HepG2 (cell line): Measurements from ENCODE around the gene ESPN. TPM values are rescaled to one million over a fixed set of nuclear protein-coding genes. Genes with fewer than 3 reads are reported as not detected.
A peak's percentile ranks its signal among the peaks of the same experiment; 100 is the strongest.

ENCODE experiments used
- ATAC-seq: fragments of 200-7000 bp; cut with Tn5 transposase; 3 replicates; pipeline ENCODE4 v1.9.1; 2020; ENCODE audit warnings: mild to moderate bottlenecking, moderate library complexity
- BruUV-seq: library from RNA; stranded (reverse); fragments of 400-500 nt; replicated peaks from 2 replicates; lab custom pipeline; 2021; lab: Mats Ljungman, UMichigan
- CTCF ChIA-PET: fragments of 300-600 bp; formaldehyde crosslinking; extraction: SDS; loops from one replicate; lab custom pipeline; 2021; ENCODE audit warnings: low total read pairs, inconsistent platforms, low intra/inter-chr PET ratio; lab: Yijun Ruan, JAX
- POLR2A ChIA-PET: fragments of 350-600 bp; sonication (Branson Sonifier 250); formaldehyde crosslinking; loops from one replicate; lab custom pipeline; 2020; ENCODE audit warnings: antibody characterized with exemption, inconsistent platforms; lab: Yijun Ruan, JAX
- DNase-seq: peaks from one replicate; pipeline ENCODE4 v3.0.0-alpha.2; 2015; ENCODE audit warnings: low spot score
- FAIRE-seq: peaks from 3 replicates; lab custom pipeline; 2011; peaks lifted over from hg19 to GRCh38; lab: Jason Lieb, UNC
- H2AFZ ChIP-seq: one replicate; pipeline ENCODE4 v1.6.1; 2011; ENCODE audit warnings: low read length, inconsistent platforms
- H3K27ac ChIP-seq: fragments of 300-600 bp; 3 replicates; pipeline ENCODE4 v1.8.0; 2011; ENCODE audit warnings: mixed run types, mild to moderate bottlenecking, mixed read lengths, low read length, inconsistent platforms; ENCODE audit not compliant: insufficient read depth; ENCODE audit errors: extremely low read length
- H3K27me3 ChIP-seq, 2 experiments: fragments of 200-600 bp in 1 of 2; 2 replicates in 1 of 2; 3 replicates in 1 of 2; pipeline versions ENCODE4 v1.6.0 to v1.8.0; 2011; ENCODE audit warnings: low read length in 2 of 2, mild to moderate bottlenecking in 2 of 2, moderate library complexity in 2 of 2, inconsistent platforms in 1 of 2; ENCODE audit not compliant: insufficient read depth in 2 of 2, control insufficient read depth in 1 of 2
- H3K36me3 ChIP-seq, 2 experiments: fragments of 200-600 bp in 1 of 2; replicated peaks in 1 of 2; 2 replicates in 1 of 2; 3 replicates in 1 of 2; pipeline versions ENCODE4 v1.5.1 to v1.8.0; 2011; ENCODE audit warnings: low read length in 2 of 2, inconsistent platforms in 1 of 2; ENCODE audit not compliant: insufficient read depth in 2 of 2, control insufficient read depth in 1 of 2
- H3K4me1 ChIP-seq: 2 replicates; pipeline ENCODE4 v1.5.1; 2012; ENCODE audit warnings: low read length, inconsistent platforms; ENCODE audit not compliant: insufficient read depth
- H3K4me2 ChIP-seq: 2 replicates; pipeline ENCODE4 v1.6.0; 2011; ENCODE audit warnings: low read depth, low read length, inconsistent platforms
- H3K4me3 ChIP-seq, 3 experiments: fragments of 200-600 bp in 1 of 3; sonication (generic), shearing (Covaris generic) in 1 of 3; replicated peaks in 1 of 3; 2 replicates each; pipeline ENCODE4 v1.5.1; 2011 to 2016; ENCODE audit warnings: low read length in 3 of 3, inconsistent platforms in 2 of 3, low read depth in 2 of 3, mild to moderate bottlenecking in 2 of 3, control low read depth in 1 of 3, mixed read lengths in 1 of 3; ENCODE audit not compliant: insufficient read depth in 1 of 3
- H3K79me2 ChIP-seq: one replicate; pipeline ENCODE4 v1.6.1; 2011; ENCODE audit warnings: low read length, inconsistent platforms; ENCODE audit not compliant: insufficient read depth
- H3K9ac ChIP-seq: 2 replicates; pipeline ENCODE4 v1.6.0; 2011; ENCODE audit warnings: mild to moderate bottlenecking, low read depth, low read length, inconsistent platforms; ENCODE audit not compliant: insufficient read depth
- H3K9me3 ChIP-seq: 2 replicates; pipeline ENCODE4 v1.5.1; 2012; ENCODE audit warnings: mild to moderate bottlenecking, low read length
- H4K20me1 ChIP-seq: 2 replicates; pipeline ENCODE4 v1.6.0; 2011; ENCODE audit warnings: inconsistent platforms, mild to moderate bottlenecking, low read length, moderate library complexity; ENCODE audit not compliant: insufficient read depth
- HINFP ChIP-seq: sonication (generic); formaldehyde crosslinking; IDR thresholded peaks from 2 replicates; pipeline ENCODE4 v1.4.0; 2020; ENCODE audit warnings: low read depth, mild to moderate bottlenecking, missing genetic modification reagents
- ISX ChIP-seq: sonication (generic); formaldehyde crosslinking; conservative IDR thresholded peaks from 2 replicates; pipeline ENCODE4 v1.5.0; 2020; ENCODE audit warnings: missing genetic modification reagents
- MBD4 ChIP-seq: IDR thresholded peaks from 2 replicates; pipeline ENCODE4 v1.6.1; 2012; ENCODE audit warnings: low read length, inconsistent platforms, borderline replicate concordance
- PAWR ChIP-seq: sonication (generic); formaldehyde crosslinking; IDR thresholded peaks from 2 replicates; pipeline ENCODE4 v1.4.0; 2020; ENCODE audit warnings: missing genetic modification reagents, mild to moderate bottlenecking, borderline replicate concordance
- TFAP4 ChIP-seq: sonication (generic); IDR thresholded peaks from 2 replicates; pipeline ENCODE4 v1.6.1; 2016; ENCODE audit warnings: low read depth, borderline replicate concordance
- ZFP41 ChIP-seq: sonication (generic); formaldehyde crosslinking; IDR thresholded peaks from 2 replicates; pipeline ENCODE4 v1.4.0; 2020; ENCODE audit warnings: mild to moderate bottlenecking, missing genetic modification reagents, borderline replicate concordance
- ZFP82 ChIP-seq: sonication (generic); formaldehyde crosslinking; IDR thresholded peaks from 2 replicates; pipeline ENCODE4 v1.5.1; 2020; ENCODE audit warnings: mild to moderate bottlenecking, missing genetic modification reagents, borderline replicate concordance
- ZNF260 ChIP-seq: sonication (generic); formaldehyde crosslinking; IDR thresholded peaks from 2 replicates; pipeline ENCODE4 v1.4.0; 2020; ENCODE audit warnings: missing genetic modification reagents, low read depth, mild to moderate bottlenecking, borderline replicate concordance
- ZNF7 ChIP-seq: IDR thresholded peaks from 2 replicates; pipeline ENCODE4 v1.6.1; 2016; ENCODE audit warnings: missing biosample characterization, missing genetic modification reagents
- WGBS: methylation state at CpG from one replicate; pipeline ENCODE4 v1.1.6; 2017; ENCODE audit warnings: low lambda C conversion rate; 5-methylcytosine and 5-hydroxymethylcytosine counted together
- in situ Hi-C: cut with HindIII; loops from 2 replicates; pipeline ENCODE4 v1.10.0; 2017; ENCODE audit warnings: low pct_unique_long_range_greater_than_20kb; ENCODE audit not compliant: extremely low pct_ligation_motif_present
- intact Hi-C: fragments of 100-400 bp; cut with micrococcal nuclease; formaldehyde crosslinking; loops from one replicate; pipeline ENCODE4 v1.10.0; 2022; ENCODE audit not compliant: unreplicated experiment
- polyA plus RNA-seq, 8 experiments: library from polyadenylated mRNA; depleted of rRNA in 3 of 8; stranded (reverse) in 7 of 8; unstranded in 1 of 8; fragments of >200 nt; fragmentation: Illumina TruSeq in 4 of 8; extraction: Trizol in 4 of 8; gene quantifications; 2 replicates each; pipeline versions ENCODE4 v1.2.1 to v1.2.3, GENCODE V29; 2011 to 2016; ENCODE audit warnings: low read depth in 4 of 8, missing spikeins in 1 of 8, mixed read lengths in 1 of 8; ENCODE audit not compliant: insufficient read depth in 1 of 8
- total RNA-seq, 5 experiments: library from RNA; depleted of rRNA; stranded (reverse); fragments of >200 nt; fragmentation: Illumina TruSeq; extraction: Trizol; gene quantifications; 2 replicates each; pipeline ENCODE4 v1.2.3, GENCODE V29; 2016; ENCODE audit warnings: low read depth in 1 of 5

ESPN gene
- total and polyA plus RNA-seq, 2 of the 13 experiments (the other 11 are each of a cell fraction or from before 2014, with no cell fraction given) = 48.6 to 54.2 TPM

DNA sequence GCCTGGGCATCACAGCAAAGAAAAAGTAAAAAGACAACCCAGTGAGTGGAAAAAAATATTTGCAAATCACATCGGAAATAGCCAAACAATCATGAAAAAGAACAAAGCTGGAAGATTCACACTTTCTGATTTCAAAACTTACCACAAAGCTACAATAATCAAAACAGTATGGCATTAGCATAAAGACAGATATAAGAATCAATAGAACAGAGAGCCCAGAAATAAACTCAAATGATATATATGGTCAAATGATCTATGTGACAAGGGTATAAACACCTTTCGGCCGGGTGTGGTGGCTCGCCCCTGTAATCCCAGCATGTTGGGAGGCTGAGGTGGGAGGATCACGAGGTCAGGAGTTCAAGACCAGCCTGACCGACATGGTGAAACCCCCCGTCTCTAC is 44.5 kb upstream of the ESPN start (continued):
- TF ChIP-seq TFAP4 (no peak), ZFP41 (no peak), MBD4 (no peak), ZFP82 (CRISPR knock-in tag) (no peak), ISX (CRISPR knock-in tag) (no peak)

DNA sequence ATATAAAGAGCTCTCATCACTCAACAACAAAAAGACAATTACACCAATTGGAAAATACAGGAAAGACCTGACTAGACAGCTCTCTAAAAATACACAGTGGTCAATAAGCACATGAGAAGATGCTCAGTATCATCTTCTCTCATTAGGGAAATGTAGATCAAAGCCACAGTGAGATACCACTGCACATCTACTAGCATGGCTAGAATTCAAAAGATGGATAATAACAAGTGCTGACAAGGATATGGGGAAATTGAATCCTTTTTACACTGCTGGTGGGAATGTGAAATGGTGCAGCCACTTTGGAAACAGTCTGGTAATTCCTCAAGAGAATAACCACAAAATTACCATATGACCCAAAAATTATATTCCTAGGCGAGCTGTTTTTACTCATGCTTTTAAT is 40.4 kb upstream of the ESPN start:
- CTCF ChIA-PET = no interaction called here
- WGBS = 83% methylated on average over 1 of the region's 1 CpG
- POLR2A ChIA-PET = no interaction called here
- FAIRE-seq (no peak), ATAC-seq (no peak), DNase-seq (no peak)
- no TSS peak for BruUV-seq
- Histone ChIP-seq H3K4me3 (no peak overlapping the region), H3K9me3 (no peaks in the 10 kb centered on the region), H4K20me1 (no peaks in the 10 kb centered on the region), H3K79me2 (peaks cover 26% of the 10 kb centered on the region), H3K4me2 (no peak overlapping the region), H3K36me3 (no peaks in the 10 kb centered on the region; a peak in 1 of 5 replicates), H2AFZ (no peak overlapping the region), H3K27me3 (no peaks in the 10 kb centered on the region), H3K9ac (no peak overlapping the region), H3K4me1 (no peaks in the 10 kb centered on the region), H3K27ac (no peak overlapping the region)
- intact Hi-C loops = no loop called here
- in situ Hi-C loops = no loop called here
- TF ChIP-seq HINFP (no peak), ZNF260 (CRISPR knock-in tag) (no peak), ZNF7 (CRISPR knock-in tag) (peak; percentile 77), PAWR (CRISPR knock-in tag) (no peak)
